Fibroblast of skin of scalp (primary cell): ENCODE results near the gene GALK1.

Experiments
- DNase-seq: peaks from one replicate; pipeline ENCODE4 v3.0.0-alpha.2; 2013

GALK1 gene

GRCh38 chr17:75724016-75725003 is 40.7 kb downstream of the GALK1 start:
- DNase-seq: no peak

- no peak for DNase-seq
Observed at GRCh38 chr17:75723171-75723930, 41.6 kb downstream of the GALK1 start.

- DNase-seq: no peak
Observed at GRCh38 chr17:75722542-75723095, 42.4 kb downstream of the GALK1 start.

GRCh38 chr17:75722076-75722475 is 42.9 kb downstream of the GALK1 start:
- no peak for DNase-seq

- no peak for DNase-seq
Observed at GRCh38 chr17:75721463-75722011, 43.5 kb downstream of the GALK1 start.

GRCh38 chr17:75720656-75721462 is 44.1 kb downstream of the GALK1 start, which contains the start of gene ITGB4:
Gene ITGB4 (plus strand): TSS chr17:75721459. CDS start chr17:75724704, 3,245 bp downstream.
- DNase-seq: no peak

GRCh38 chr17:75719732-75720131 is 45.3 kb downstream of the GALK1 start:
- no peak for DNase-seq

- peak; percentile 13 for DNase-seq
Observed at GRCh38 chr17:75712446-75712845, 52.5 kb downstream of the GALK1 start.
